Heart left ventricle (tissue), 16 donors: ENCODE measurements around the gene MEGF9. TPM values are rescaled to one million over a fixed set of nuclear protein-coding genes. Genes with fewer than 3 reads are reported as not detected.
A peak's percentile ranks its signal among the peaks of the same experiment; 100 is the strongest.

Experiments
- ATAC-seq, 4 donors: fragments of 200-7000 bp; cut with Tn5 transposase; one replicate each; pipeline ENCODE4 v1.9.1; 2020 to 2022; ENCODE audit warnings: moderate library complexity in 4 of 4, mild to moderate bottlenecking in 3 of 4, moderate number of reproducible peaks in 1 of 4
- DNase-seq, 5 donors: peaks; one replicate each; pipeline ENCODE4 v3.0.0-alpha.2; 2020
- H3K27ac ChIP-seq, 12 donors: fragments of 200-600 bp; sonication (generic) in 4 of 12; one replicate each; pipeline versions ENCODE4 v1.5.0 to v1.8.0; 2016 to 2022; ENCODE audit warnings: mild to moderate bottlenecking in 2 of 12
- H3K27me3 ChIP-seq, 9 donors: fragments of 200-600 bp; sonication (generic) in 2 of 9; one replicate each; pipeline versions ENCODE4 v1.5.1 to v1.8.0; 2016 to 2022; ENCODE audit warnings: mild to moderate bottlenecking in 3 of 9
- H3K36me3 ChIP-seq, 9 donors: fragments of 200-600 bp; sonication (generic) in 2 of 9; one replicate each; pipeline versions ENCODE4 v1.5.0 to v1.8.0; 2018 to 2022; ENCODE audit warnings: mild to moderate bottlenecking in 2 of 9
- H3K4me1 ChIP-seq, 12 donors: fragments of 200-600 bp; sonication (generic) in 4 of 12; one replicate each; pipeline versions ENCODE4 v1.5.0 to v1.8.0; 2016 to 2022; ENCODE audit warnings: mild to moderate bottlenecking in 3 of 12
- H3K4me3 ChIP-seq, 12 donors: fragments of 200-600 bp; sonication (generic) in 4 of 12; one replicate each; pipeline versions ENCODE4 v1.5.0 to v1.8.0; 2017 to 2022; ENCODE audit warnings: mild to moderate bottlenecking in 9 of 12, moderate library complexity in 4 of 12
- H3K9me3 ChIP-seq, 12 donors: fragments of 200-600 bp; sonication (generic) in 4 of 12; one replicate each; pipeline versions ENCODE4 v1.5.0 to v1.8.0; 2016 to 2022; ENCODE audit warnings: mild to moderate bottlenecking in 1 of 12
- POLR2A ChIP-seq, 2 donors: fragments of 450-650 bp; IDR thresholded peaks; one replicate each; pipeline ENCODE4 v1.6.1; 2017; ENCODE audit warnings: antibody characterized with exemption in 2 of 2, mild to moderate bottlenecking in 2 of 2, moderate library complexity in 2 of 2
- WGBS, 4 donors: extraction: QIAGEN DNeasy Blood & Tissue Kit in 2 of 4; methylation state at CpG; one replicate each; pipeline versions ENCODE4 v1.1.5 to v1.1.7; 2013 to 2018; 5-methylcytosine and 5-hydroxymethylcytosine counted together
- intact Hi-C, 10 donors: fragments of 100-400 bp; cut with DNase I; formaldehyde crosslinking; loops; one replicate each; pipeline versions ENCODE4 v1.11.1 to v1.14.2; 2022
- polyA plus RNA-seq, 2 donors: library from polyadenylated mRNA; stranded (reverse); fragments of 200-250 nt; gene quantifications; one replicate each; pipeline ENCODE4 v1.2.3, GENCODE V29; 2013
- total RNA-seq, 9 donors: library from RNA; depleted of rRNA in 2 of 9; stranded (reverse); fragments of >200 nt in 2 of 9; fragmentation: NEBNext Ultra II Directional in 3 of 9; extraction: Animal tissue kit (Norgen Biotek cat#: 25700) in 3 of 9; gene quantifications; one replicate each; pipeline versions ENCODE4 v1.1.0 to v1.2.4, GENCODE V29; 2016 to 2023
- TF ChIP-seq, protein P1 (sequence below), 12 donors: fragments of 200-600 bp; sonication (generic) in 4 of 12; IDR thresholded peaks; one replicate each; pipeline versions ENCODE4 v1.5.0 to v1.8.0; 2018 to 2022; ENCODE audit warnings: antibody characterized with exemption in 12 of 12, mild to moderate bottlenecking in 5 of 12
- donor health status: ischemic (EF 13 %, LVEDD 7.1; RV severe dilation, severe dysfunction).
- donor health status: healthy with polysubstance abuse.
- donor health status: DM: no; HTN: yes; CAD: no.
- donor health status: DM: no; HTN: no; CAD: no.
- donor health status: ischemic (EF 25% LVEDD 6.9; RV normal size, moderate dysfunction).
- donor health status: ischemic (EF 25% LVEDD 5.7; RV mildly dilated, moderate dysfunction).
- donor health status: healthy.
- donor health status: DM: yes; HTN: yes; CAD: no.
- donor health status: ischemic (EF 35%, LVEDD 5.7; RV mildly dilated, moderate dysfunction).
- donor health status: nonischemic (EF 11% LVEDD 7.7; RV severe dilation, severe dysfunction).
- donor health status: DM: yes; HTN: yes; CAD: no.
- donor health status: PGD.
- donor health status: ischemic (EF 29% LVEDD 5.4; RV normal size, mild dysfunction).
- donor health status: nonischemic (EF 23%, LVEDD 6.1; RV moderate dilation, normal function).

The MEGF9 gene
- total and polyA plus RNA-seq, 11 donors = 2.2 to 46.0 (median 12.8) TPM

DNA sequence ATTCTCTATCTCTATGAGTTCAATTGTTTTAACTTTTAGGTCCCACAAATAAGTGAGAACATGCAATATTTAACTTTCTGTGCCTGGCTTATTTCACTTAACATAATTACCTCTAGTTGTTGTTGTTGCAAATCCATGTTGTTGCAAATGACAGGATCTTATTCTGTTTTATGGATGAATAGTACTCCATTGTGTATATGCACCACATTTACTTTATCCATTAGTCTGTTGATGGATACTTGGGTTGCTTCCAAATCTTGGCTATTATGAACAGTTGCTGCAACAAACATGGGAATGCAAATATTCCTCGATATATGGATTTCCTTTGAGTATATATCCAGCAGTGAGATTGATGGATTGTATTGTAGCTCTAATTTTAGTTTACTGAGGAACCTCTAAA, 36.3 kb downstream of the MEGF9 start:
- TF ChIP-seq, protein P1, sequence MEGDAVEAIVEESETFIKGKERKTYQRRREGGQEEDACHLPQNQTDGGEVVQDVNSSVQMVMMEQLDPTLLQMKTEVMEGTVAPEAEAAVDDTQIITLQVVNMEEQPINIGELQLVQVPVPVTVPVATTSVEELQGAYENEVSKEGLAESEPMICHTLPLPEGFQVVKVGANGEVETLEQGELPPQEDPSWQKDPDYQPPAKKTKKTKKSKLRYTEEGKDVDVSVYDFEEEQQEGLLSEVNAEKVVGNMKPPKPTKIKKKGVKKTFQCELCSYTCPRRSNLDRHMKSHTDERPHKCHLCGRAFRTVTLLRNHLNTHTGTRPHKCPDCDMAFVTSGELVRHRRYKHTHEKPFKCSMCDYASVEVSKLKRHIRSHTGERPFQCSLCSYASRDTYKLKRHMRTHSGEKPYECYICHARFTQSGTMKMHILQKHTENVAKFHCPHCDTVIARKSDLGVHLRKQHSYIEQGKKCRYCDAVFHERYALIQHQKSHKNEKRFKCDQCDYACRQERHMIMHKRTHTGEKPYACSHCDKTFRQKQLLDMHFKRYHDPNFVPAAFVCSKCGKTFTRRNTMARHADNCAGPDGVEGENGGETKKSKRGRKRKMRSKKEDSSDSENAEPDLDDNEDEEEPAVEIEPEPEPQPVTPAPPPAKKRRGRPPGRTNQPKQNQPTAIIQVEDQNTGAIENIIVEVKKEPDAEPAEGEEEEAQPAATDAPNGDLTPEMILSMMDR (IDR thresholded peaks at IDR 0.05) = no peak
- TF ChIP-seq POLR2A (IDR thresholded peaks at IDR 0.05) = no peak
- 67 to 74% (median 73%) methylated on average over 1 of the region's 1 CpG for WGBS, 4 donors

DNA sequence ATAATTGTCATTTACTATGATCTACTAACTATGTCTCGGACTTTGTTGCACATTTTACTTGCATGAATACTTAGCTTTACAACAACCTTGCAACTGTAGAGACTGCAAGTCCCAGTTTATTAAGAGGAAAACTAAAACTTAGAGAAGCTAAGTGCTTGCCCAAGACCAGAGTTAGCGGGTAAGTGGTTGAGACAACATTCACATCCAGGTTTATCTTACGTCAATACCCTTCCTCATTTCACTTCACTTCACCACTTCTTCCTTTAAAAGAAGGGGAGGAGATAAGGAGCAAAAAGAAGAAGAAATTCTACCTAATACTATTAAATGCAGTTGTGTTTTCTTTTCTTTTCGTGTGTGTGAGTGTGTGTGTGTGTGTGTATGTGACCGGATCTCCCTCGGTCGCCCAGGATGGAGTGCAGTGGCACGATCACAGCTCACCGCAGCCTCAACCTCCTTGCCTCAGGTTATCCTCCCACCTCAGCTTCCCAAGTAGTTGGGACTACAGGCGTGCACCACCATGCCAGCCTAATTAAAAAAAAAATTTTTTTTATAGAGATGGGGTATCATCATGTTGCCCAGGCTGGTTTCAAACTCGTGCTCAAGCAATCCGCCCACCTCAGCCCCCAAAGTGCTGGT, 37.4 kb downstream of the MEGF9 start:
- Histone ChIP-seq H3K9me3 (peaks cover 0 to 7% (median 0%) of the 10 kb centered on the region in 12 donors), H3K4me1 (peaks cover 0 to 24% (median 0%) of the 10 kb centered on the region in 12 donors), H3K36me3 (no peaks in the 10 kb centered on the region), H3K4me3 (no peak overlapping the region), H3K27ac (peak overlapping the region in 1 of 12 donors; percentile 19), H3K27me3 (no peaks in the 10 kb centered on the region)
- TF ChIP-seq, protein P1 (IDR thresholded peaks at IDR 0.05) = no peak
- no peak for TF ChIP-seq POLR2A (IDR thresholded peaks at IDR 0.05)
- no peak for ATAC-seq
- intact Hi-C loops = no loop called here
- no peak for DNase-seq
- WGBS, 4 donors = 89 to 94% (median 92%) methylated on average over 12 of the region's 12 CpGs

More for the DNA sequence above, 36.3 kb downstream of the MEGF9 start:
- intact Hi-C loops = no loop called here
- no peaks in the 10 kb centered on the region for H3K36me3 ChIP-seq
- peaks cover 0 to 7% (median 0%) of the 10 kb centered on the region in 12 donors for H3K9me3 ChIP-seq
- no peaks in the 10 kb centered on the region for H3K27me3 ChIP-seq
- no peak for ATAC-seq
- H3K4me3 ChIP-seq = no peak overlapping the region
- no peak for DNase-seq
- peaks cover 0 to 35% (median 0%) of the 10 kb centered on the region in 12 donors for H3K4me1 ChIP-seq
- no peak overlapping the region for H3K27ac ChIP-seq

DNA sequence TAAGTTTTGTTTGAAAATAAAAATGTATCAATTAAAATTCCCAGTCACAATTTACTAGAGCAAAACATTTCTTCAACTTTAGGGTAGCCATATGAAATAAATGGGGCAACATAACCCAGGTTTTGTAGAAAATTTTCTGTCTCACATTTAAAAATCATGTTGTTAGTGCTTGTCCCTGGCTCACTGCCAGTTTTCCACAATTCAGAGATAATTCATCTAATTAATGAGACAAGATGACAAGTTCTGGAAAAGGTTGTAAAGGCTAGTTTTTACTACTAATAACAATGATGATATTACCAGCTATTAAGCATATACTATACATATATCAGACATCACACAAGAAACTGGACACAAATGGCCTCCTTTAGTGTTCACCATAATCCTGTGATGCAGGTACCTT, 45.9 kb downstream of the MEGF9 start:
- Histone ChIP-seq H3K36me3 (no peaks in the 10 kb centered on the region), H3K4me3 (no peak overlapping the region), H3K27me3 (no peaks in the 10 kb centered on the region), H3K4me1 (peaks cover 0 to 31% (median 0%) of the 10 kb centered on the region in 12 donors), H3K27ac (no peak overlapping the region), H3K9me3 (peaks cover 0 to 11% (median 0%) of the 10 kb centered on the region in 12 donors)
- TF ChIP-seq POLR2A (IDR thresholded peaks at IDR 0.05) = no peak
- TF ChIP-seq, protein P1 (IDR thresholded peaks at IDR 0.05) = no peak
- DNase-seq (no peak), ATAC-seq (no peak)
- intact Hi-C loops = no loop called here

DNA sequence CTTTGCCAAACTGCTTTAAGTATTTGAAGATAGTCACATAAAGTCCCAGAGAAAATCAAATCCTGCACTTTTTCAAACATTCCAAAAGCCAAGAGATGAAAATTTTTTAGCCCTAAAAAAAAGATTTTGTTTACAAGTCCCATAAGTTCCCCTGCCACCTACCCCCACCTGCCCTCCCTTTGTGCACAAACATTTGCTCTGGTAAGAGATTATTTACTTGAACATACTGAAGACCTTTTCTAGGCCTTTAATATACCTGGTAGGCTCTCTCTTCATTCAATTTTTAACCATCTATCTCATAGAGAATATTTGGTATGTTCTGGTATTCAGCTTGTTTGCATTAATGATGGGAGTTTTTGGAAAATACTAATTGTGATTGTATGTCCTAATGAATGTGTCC, 50.3 kb downstream of the MEGF9 start:
- Histone ChIP-seq H3K36me3 (no peaks in the 10 kb centered on the region), H3K27me3 (no peaks in the 10 kb centered on the region), H3K9me3 (peaks cover 0 to 11% (median 0%) of the 10 kb centered on the region in 12 donors), H3K4me1 (peaks cover 0 to 44% (median 0%) of the 10 kb centered on the region in 12 donors), H3K27ac (no peak overlapping the region), H3K4me3 (no peak overlapping the region)
- no peak for ATAC-seq
- intact Hi-C loops = no loop called here
- no peak for DNase-seq
- no peak for TF ChIP-seq POLR2A (IDR thresholded peaks at IDR 0.05)
- TF ChIP-seq, protein P1 (IDR thresholded peaks at IDR 0.05) = no peak
